Common myeloid progenitor, CD34-positive (primary cell): Measurements from ENCODE around the gene SNRPF.

Experiments
- CTCF ChIA-PET: fragments of 350-600 bp; sonication (Branson Sonifier 250); formaldehyde crosslinking; loops from one replicate; lab custom pipeline; 2021; ENCODE audit warnings: antibody characterized with exemption; lab: Charles Lee
- POLR2A ChIA-PET: fragments of 350-600 bp; sonication (Branson Sonifier 250); formaldehyde crosslinking; loops from one replicate; lab custom pipeline; 2021; ENCODE audit warnings: antibody characterized with exemption; lab: Charles Lee
- DNase-seq, 3 donors: peaks; one replicate each; pipeline versions ENCODE4 v3.0.0 to v3.0.0-alpha.2; 2013
- H3K27ac ChIP-seq, 2 experiments: 1 replicate in 1 of 2; 2 replicates in 1 of 2; pipeline ENCODE4 v1.7.0; 2013; ENCODE audit warnings: inconsistent platforms in 2 of 2, low read length in 2 of 2, mild to moderate bottlenecking in 2 of 2, low read depth in 1 of 2, moderate library complexity in 1 of 2; ENCODE audit not compliant: severe bottlenecking in 2 of 2, insufficient read depth in 1 of 2, poor library complexity in 1 of 2
- H3K27me3 ChIP-seq, 5 experiments: replicated peaks in 2 of 5; 1 replicate in 3 of 5; 2 replicates in 2 of 5; pipeline versions ENCODE4 v1.6.1 to v1.7.0; 2013; ENCODE audit warnings: low read length in 4 of 5, mild to moderate bottlenecking in 2 of 5, moderate library complexity in 2 of 5, inconsistent platforms in 1 of 5; ENCODE audit not compliant: insufficient read depth in 5 of 5, control insufficient read depth in 4 of 5
- H3K36me3 ChIP-seq, 4 experiments: 1 replicate in 2 of 4; 2 replicates in 2 of 4; pipeline versions ENCODE4 v1.6.1 to v1.7.0; 2013; ENCODE audit warnings: low read length in 3 of 4, control low read depth in 1 of 4, mild to moderate bottlenecking in 1 of 4; ENCODE audit not compliant: control insufficient read depth in 4 of 4, insufficient read depth in 4 of 4
- H3K4me1 ChIP-seq, 4 experiments: 1 replicate in 3 of 4; 2 replicates in 1 of 4; pipeline versions ENCODE4 v1.6.1 to v1.7.1; 2013; ENCODE audit warnings: low read length in 3 of 4, mild to moderate bottlenecking in 3 of 4, control low read depth in 1 of 4, inconsistent platforms in 1 of 4, moderate library complexity in 1 of 4; ENCODE audit not compliant: control insufficient read depth in 4 of 4, insufficient read depth in 4 of 4; ENCODE audit errors: control extremely low read depth in 1 of 4
- H3K4me3 ChIP-seq, 7 experiments: 1 replicate in 4 of 7; 2 replicates in 3 of 7; pipeline versions ENCODE4 v1.5.1 to v1.7.0; 2013; ENCODE audit warnings: mild to moderate bottlenecking in 7 of 7, low read length in 6 of 7, moderate library complexity in 6 of 7, inconsistent platforms in 2 of 7, low read depth in 2 of 7, control low read depth in 1 of 7; ENCODE audit not compliant: insufficient read depth in 4 of 7, control insufficient read depth in 1 of 7; ENCODE audit errors: extremely low read depth in 1 of 7
- H3K9me3 ChIP-seq, 5 experiments: 1 replicate in 4 of 5; 2 replicates in 1 of 5; pipeline versions ENCODE4 v1.6.1 to v1.7.1; 2013; ENCODE audit warnings: low read length in 4 of 5, mild to moderate bottlenecking in 2 of 5, inconsistent platforms in 1 of 5, low read depth in 1 of 5, moderate library complexity in 1 of 5; ENCODE audit not compliant: control insufficient read depth in 4 of 5, insufficient read depth in 2 of 5; ENCODE audit errors: control extremely low read depth in 1 of 5
- WGBS: methylation state at CpG from one replicate; pipeline ENCODE4 v1.1.5; 2013; ENCODE audit not compliant: insufficient coverage; 5-methylcytosine and 5-hydroxymethylcytosine counted together

Gene SNRPF

GRCh38 chr12:95896846-95897245 lies 38.1 kb downstream of the SNRPF start:
- peaks cover 0 to 12% (median 0%) of the 10 kb centered on the region in 4 experiments for H3K4me1 ChIP-seq
- peaks cover 0 to 3% (median 0%) of the 10 kb centered on the region in 5 experiments for H3K9me3 ChIP-seq
- CTCF ChIA-PET, result no interaction called here
- H3K4me3 ChIP-seq, result no peak overlapping the region
- H3K27ac ChIP-seq, result no peak overlapping the region
- 84% methylated on average over 2 of the region's 4 CpGs for WGBS
- POLR2A ChIA-PET, result no interaction called here
- DNase-seq, result no peak
- H3K36me3 ChIP-seq, result no peaks in the 10 kb centered on the region
- H3K27me3 ChIP-seq, result peaks cover 0 to 4% (median 0%) of the 10 kb centered on the region in 5 experiments

- Histone ChIP-seq H3K9me3 (peaks cover 0 to 3% (median 0%) of the 10 kb centered on the region in 5 experiments), H3K27ac (no peak overlapping the region), H3K36me3 (no peaks in the 10 kb centered on the region), H3K27me3 (peaks cover 0 to 4% (median 0%) of the 10 kb centered on the region in 5 experiments), H3K4me1 (peaks cover 0 to 12% (median 0%) of the 10 kb centered on the region in 4 experiments), H3K4me3 (no peak overlapping the region)
- 93% methylated on average over 2 of the region's 4 CpGs for WGBS
- ChIA-PET CTCF (no interaction called here), POLR2A (no interaction called here)
- DNase-seq, result no peak
Measured at GRCh38 chr12:95898081-95898480, 39.3 kb downstream of the SNRPF start.

DNA sequence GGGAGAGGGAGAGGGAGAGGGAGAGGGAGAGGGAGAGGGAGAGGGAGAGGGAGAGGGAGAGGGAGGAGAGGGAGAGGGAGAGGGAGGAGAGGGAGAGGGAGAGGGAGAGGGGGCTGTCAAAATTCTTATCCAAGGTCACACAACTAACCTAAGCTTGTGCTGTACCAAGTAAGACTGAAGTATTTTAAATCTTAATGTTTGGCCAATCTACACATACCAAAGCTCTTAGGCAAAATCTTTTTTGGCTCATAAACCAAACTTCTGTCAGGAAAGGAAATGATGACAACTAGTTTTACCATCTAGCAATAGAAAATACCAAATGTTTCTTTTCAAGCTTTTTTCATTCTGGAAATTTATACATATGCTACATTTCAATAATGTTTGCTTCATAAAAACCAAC lies 49.8 kb downstream of the SNRPF start:
- H3K4me1 ChIP-seq, result no peaks in the 10 kb centered on the region
- peaks cover 0 to 4% (median 0%) of the 10 kb centered on the region in 5 experiments for H3K9me3 ChIP-seq
- no peak overlapping the region for H3K4me3 ChIP-seq
- no peaks in the 10 kb centered on the region for H3K36me3 ChIP-seq
- H3K27ac ChIP-seq, result no peak overlapping the region
- POLR2A ChIA-PET, result no interaction called here
- CTCF ChIA-PET, result no interaction called here
- H3K27me3 ChIP-seq, result no peaks in the 10 kb centered on the region
- DNase-seq, result no peak

- no peak overlapping the region for H3K4me3 ChIP-seq
- 100% methylated on average over 3 of the region's 3 CpGs for WGBS
- ChIA-PET CTCF (no interaction called here), POLR2A (no interaction called here)
- H3K4me1 ChIP-seq, result no peaks in the 10 kb centered on the region
- H3K36me3 ChIP-seq, result no peaks in the 10 kb centered on the region
- no peak overlapping the region for H3K27ac ChIP-seq
- no peaks in the 10 kb centered on the region for H3K27me3 ChIP-seq
- DNase-seq, result no peak
- peaks cover 0 to 3% (median 0%) of the 10 kb centered on the region in 5 experiments for H3K9me3 ChIP-seq
Measured at GRCh38 chr12:95909871-95910270, 51.1 kb downstream of the SNRPF start.
